Bone marrow (tissue), 2 donors: ENCODE data around the gene LARP1B.
"Not testable (repeated sequence)": the region's sequence is repeated elsewhere in the genome, so short reads cannot be mapped to it uniquely, and the experiment has no call there.

Experiments
- DNase-seq, 2 donors: peaks; one replicate each; lab custom pipeline; 2025; lab: John Stamatoyannopoulos, UW

Gene LARP1B

GRCh38 chr4:128060699-128061565 lies at the start of gene LARP1B:
TSS of gene LARP1B (plus strand) at chr4:128061312. CDS start at chr4:128074952, 13,640 bp downstream.
- peak; percentile 76 to 89 for DNase-seq

DNA sequence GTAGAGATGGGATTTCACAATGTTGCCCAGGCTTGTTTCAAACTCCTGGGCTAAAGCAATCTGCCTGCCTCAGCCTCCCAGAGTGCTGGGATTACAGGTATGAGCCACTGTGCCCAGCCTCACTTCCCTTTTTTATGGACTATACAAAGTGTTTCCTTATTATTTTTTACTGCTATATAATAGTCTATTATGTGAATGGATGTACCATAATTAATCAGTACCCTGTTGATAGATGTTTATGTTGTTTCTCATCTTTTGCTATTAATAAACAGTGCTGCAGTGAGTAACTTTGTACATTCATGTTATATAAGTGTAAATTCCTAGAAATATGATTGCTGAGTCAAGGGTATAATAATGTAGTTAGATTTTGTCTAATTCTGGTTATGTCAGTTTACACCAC lies 35.8 kb upstream of the LARP1B start:
- DNase-seq, result no peak

GRCh38 chr4:128029907-128030306 lies 31.2 kb upstream of the LARP1B start:
- no peak for DNase-seq

DNA sequence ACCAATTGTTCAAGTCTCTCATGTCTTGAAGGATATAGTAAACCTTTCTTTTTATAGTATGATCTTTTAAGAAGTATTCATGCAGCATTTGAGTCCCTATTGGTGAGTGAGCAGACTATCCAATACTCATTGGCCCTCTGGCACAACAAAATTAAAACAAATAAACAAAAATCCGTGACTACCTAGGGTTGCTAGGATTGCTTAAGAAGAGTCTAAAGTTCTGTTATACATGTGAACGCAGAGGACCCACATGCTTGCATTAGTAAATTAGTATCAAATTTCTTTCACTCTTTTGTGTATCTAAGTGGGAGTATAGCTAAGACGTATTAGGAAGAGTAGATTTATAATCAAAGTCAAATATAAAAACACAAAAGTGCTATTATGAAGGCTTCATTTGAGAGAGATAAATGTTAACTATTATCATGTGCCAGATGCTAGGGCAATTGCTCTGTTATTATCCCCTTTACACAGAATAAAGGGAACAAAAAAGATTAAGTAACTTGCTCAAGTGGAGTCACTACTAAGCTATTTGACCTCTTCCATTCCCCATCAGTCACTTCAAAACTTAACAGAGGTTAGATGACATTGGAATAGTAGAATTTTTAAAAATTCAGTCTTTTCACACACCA lies 29.2 kb upstream of the LARP1B start:
- DNase-seq, result no peak

GRCh38 chr4:128039568-128039967 lies 21.5 kb upstream of the LARP1B start:
- DNase-seq, result no peak

- not testable (repeated sequence) for DNase-seq
These were observed 14.1 kb upstream of the LARP1B start for GRCh38 chr4:128047019-128047418.

DNA sequence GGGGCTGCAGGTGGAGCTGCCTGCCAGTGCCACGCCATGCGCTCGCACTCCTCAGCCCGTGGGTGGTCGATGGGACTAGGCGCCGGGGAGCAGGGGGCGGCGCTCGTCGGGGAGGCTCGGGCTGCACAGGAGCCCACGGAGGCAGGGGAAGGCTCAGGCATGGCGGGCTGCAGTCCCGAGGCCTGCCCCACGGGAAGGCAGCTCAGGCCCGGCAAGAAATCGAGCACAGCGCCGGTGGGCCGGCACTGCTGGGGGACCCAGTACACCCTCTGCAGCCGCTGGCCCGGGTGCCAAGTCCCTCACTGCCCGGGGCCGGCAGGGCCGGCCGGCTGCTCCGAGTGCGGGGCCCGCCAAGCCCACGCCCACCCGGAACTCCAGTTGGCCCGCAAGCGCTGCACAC lies 13.6 kb upstream of the LARP1B start:
- not testable (repeated sequence) for DNase-seq

- DNase-seq, result peak in 1 of 2 donors; percentile 21
These were observed 9.9 kb upstream of the LARP1B start for GRCh38 chr4:128051229-128051628.

DNA sequence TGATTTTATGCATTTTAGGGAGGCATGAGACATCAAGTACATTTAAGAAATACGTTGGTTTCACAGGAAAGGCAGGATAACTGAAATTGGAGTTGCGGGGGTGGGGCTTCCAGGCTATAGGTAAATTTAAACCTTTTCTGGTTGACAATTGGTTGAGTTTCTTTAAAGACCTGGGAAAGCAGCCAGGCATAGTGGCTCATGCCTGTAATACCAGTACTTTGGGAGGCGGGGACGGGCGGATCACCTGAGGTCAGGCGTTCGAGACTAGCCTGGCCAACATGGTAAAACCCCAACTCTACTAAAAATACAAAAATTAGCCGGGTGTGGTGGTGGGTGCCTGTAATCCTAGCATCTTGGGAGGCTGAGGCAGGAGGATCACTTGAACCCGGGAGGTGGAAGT lies 6.2 kb upstream of the LARP1B start:
- DNase-seq, result not testable (repeated sequence)

DNA sequence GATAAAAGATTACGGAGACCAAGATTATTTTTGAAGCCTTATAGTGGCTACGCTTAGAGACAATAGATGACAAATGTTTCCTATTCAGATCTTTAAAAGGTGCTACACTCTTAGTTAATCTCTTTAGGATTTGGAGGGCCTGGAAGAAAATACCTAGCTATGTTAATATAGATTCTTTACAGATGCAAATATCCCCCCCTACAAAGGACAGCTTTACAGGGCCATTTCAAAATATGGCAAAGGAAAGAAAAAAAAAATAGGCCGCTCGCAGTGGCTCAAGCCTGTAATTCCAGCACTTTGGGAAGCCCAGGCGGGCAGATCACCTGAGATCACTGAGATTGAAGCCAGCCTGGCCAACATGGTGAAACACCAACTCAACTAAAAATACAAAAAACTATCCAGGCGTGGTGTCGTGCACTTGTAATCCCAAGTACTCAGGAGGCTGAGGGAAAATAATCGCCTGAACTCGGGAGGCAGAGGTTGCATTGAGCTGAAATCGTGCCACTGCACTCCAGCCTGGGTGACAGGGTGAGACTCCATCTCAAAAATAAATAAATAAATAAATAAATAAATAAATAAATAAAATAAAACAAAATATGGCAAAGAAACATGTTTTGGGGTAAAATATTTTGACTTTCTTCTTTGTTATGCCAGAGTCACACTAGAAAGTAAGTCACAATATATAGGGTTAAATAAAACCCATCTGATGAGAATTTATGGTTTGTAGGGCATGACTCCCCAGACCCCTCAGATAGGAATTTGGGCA lies 5.5 kb upstream of the LARP1B start:
- not testable (repeated sequence) for DNase-seq

DNA sequence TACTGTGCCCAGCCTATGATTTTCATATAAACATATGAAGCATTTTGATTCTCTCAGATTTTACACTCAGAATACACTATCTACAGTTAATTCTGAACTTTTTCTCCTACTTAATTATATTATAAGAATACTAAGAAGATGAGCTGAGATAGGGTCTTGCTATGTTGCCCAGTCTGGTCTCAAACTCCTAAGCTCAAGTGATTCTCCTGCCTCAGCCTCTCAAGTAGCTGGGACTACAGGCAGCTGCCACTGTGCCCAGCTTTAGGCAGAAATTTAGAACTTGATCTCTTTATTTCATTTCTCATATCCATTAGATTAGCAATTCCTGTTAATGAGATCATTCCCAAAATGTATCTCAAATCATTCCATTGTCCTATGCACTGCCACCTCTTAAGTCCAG lies 4.7 kb upstream of the LARP1B start:
- no peak for DNase-seq

GRCh38 chr4:128060121-128060698 lies 902 bp upstream of the LARP1B start:
- DNase-seq, result no peak

DNA sequence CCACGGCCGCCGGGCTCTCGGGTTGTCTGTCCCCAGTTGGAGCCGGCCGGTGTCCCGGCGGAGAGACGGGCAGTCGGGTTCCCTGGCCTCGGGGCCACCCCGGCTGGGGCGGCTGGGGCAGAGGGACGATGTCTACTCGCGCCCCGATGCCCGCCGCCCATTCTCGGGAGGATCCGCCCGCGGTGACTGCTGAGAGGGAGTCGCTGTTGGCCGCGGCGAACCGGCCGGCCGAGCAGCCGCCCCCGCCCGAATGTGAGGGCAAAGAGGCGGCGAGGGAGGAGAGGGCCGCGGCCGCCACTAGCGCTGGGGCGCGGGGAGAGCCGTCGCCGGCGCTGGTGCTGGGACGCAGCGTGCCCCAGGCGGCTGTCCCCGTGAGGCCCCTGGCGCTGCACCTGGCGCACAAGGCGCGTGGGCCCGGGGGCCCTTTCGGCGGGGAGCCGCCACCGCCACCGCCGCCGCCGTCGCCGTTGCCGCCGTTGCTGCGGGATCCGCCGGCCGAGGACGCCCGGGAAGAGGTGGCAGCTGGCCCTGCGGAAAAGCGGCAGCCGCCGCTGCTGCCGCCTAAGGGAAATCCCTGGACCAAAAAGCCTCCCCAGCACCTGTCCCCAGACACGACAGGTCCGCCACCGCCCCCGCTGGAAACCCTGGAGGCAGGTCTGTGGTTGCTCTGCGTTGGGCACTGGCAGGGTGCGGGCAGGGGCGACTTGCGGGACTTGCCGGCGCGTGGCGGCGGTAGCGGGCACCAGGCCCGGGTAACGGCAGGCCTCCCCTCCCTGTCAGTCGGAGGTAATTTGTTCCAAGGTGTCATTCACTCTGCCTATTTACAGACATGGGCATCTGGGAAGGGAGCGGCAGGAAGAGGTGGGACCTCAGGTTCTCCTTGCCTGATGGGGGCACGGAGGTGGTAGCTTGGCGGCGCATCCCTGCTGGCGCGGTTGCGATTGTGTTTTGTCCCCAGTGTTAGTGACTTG lies 739 bp downstream of the LARP1B start:
- DNase-seq, result peak in 1 of 2 donors; percentile 50

- not testable (repeated sequence) for DNase-seq
These were observed 5.3 kb downstream of the LARP1B start for GRCh38 chr4:128066453-128066820.

DNA sequence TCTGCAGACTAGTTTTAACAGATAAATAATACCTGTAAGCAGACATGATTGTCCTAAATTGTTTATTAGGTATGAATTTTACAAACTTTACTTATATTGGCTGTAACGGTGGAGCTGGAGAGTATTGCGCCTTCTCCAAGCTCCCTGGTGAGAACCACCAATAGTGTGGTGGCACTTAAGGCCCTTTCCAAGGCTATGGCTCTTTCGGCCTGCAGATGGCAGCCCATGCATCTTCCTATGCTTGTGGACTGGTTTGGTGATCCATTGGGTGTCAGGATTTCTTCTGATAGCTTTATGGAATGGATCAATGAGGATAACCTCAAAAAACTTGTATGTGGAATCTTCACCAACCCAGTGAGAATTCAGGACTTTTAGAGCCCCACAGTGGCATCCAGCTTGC lies 7.8 kb downstream of the LARP1B start:
- no peak for DNase-seq

DNA sequence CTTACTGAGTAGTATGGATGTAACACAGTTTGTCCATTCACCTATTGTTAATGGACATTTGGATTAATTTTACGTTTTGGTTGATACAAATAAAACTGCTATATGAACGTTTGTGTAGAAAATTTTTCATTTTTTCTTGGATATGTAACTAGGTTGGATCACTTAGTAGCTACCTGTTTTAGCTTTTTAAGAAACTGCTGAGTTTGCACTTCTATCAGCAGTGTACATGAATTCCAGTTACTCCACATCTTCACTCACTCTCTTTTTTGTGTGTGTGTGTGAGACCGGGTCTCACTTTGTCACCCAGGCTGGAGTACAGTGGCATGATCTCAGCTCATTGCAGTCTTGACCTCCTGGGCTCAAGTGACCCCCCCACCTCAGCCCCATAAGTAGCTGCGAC lies 15.4 kb downstream of the LARP1B start:
- DNase-seq, result no peak

- not testable (repeated sequence) for DNase-seq
These were observed 34.2 kb downstream of the LARP1B start for GRCh38 chr4:128095293-128095692.

- no peak for DNase-seq
These were observed 46.7 kb downstream of the LARP1B start for GRCh38 chr4:128107766-128108165.

GRCh38 chr4:128123036-128123435 lies 61.9 kb downstream of the LARP1B start:
- DNase-seq, result no peak

GRCh38 chr4:128130621-128131020 lies 69.5 kb downstream of the LARP1B start:
- no peak for DNase-seq

GRCh38 chr4:128134925-128135324 lies 73.8 kb downstream of the LARP1B start:
- DNase-seq, result no peak
